CD4-positive, alpha-beta T cell treated with Interleukin-2 at 100 ng/mL for 4 hours (primary cell): ENCODE measurements around the gene DPH3.
"Not testable (repeated sequence)": the region's sequence is repeated elsewhere in the genome, so short reads cannot be mapped to it uniquely, and the experiment has no call there.

ENCODE experiments used
- DNase-seq: peaks from one replicate; pipeline ENCODE4 v3.0.0-alpha.2; 2020; ENCODE audit warnings: low spot score

The DPH3 gene

DNA sequence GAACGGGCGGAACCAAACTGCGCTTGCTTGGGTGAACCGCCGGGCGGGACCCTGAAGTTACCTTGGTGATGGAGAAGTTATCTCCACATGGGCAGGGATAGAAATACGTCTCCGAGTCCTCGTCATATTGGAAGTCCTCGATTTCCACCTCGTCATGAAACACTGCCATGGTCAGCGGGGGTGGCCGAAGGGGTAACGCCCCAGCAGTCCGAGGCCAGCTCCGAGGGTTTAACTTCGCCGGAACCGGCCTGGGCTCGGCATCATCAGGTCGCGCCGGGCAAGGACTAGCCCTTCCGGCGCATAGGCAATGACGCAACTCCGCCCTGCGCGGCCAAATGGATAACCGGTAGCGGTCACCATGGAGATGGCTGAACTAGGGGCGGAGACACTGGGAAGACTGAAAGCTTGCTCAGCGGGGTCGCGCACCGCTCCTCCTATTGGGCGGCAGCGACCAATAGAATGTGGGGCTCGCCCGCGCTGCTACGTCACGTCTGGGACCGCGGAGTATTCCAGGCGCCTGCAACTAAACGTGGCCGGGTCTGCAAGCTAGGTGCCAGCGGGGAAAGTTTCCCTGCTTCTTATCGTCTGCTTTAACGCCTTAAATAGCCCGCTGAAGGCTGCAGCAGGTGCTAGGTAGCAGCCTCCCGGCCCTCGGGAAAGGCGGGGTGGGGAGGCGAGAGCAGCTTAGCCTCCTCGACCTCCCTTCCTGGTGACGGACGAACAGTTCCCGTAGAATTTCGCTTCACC is at the start of gene DPH3, which contains the start of gene OXNAD1:
Gene DPH3, minus strand, starts transcription at position 236 of the 747 bp plus-strand sequence. Its CDS starts 67 bp downstream, at position 169.
Gene OXNAD1, plus strand, starts transcription at position 505 of the 747 bp plus-strand sequence. CDS start 5,741 bp downstream, outside the sequence.
- peak; percentile 99 for DNase-seq

DNA sequence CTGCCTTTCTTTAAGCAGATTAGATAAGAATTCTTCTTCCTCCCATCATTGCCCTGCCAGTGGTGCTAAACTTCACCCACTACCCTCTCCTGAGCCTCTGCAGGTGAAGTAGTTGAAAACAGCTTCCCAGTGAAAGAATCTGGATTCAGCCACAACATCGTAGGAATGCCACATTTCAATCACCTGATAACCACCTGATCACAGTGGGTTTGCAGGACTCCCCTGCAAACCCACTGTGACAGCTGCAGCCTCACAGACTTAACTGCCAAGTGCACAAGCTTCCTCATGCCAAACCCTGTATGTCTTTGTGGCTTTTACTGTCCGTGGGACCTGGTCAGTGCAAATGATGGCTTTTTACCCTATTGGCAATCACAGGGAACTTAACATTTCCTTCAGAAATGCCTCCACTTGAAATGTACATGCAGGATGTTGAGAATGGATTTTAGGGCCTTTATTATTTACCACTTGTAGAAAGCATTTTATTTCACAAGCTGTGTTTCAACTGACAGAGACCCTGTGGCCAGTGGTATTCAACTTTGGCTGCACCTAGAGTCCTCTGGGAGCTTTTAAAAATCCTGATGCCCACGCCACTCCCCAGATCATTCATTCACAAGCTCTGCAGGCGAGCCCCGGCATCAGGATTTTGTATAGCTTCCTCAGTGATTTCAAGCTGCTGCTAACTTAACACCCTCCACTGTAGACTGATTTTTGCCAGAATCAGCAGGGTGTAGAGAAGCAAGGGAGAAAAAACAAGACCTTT is 49.3 kb upstream of the DPH3 start:
- DNase-seq, result no peak

DNA sequence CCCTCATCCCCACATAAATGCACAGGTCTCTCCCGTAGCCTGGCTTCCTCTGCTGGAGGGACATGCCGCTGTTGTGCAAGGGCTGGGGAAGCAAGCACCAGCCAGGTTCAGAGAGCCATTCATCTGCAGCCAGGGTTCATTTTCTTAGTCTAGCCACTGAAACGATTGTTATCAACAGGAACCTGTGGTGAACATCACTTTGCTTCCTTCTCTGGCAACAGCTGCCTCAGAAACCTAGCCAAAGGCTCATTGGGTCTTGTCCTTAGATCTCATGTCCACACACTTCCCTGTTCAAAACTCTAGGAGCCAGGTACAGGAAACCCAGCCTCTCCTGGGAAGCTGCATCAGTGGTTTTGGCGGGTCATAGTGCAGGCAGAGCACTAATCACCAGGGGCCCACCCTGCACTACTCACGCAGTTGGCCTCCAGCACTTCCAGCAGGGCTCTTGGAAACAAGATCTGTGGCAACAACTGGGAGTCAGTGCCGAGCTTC is 47.3 kb upstream of the DPH3 start:
- DNase-seq, result peak; percentile 75

DNA sequence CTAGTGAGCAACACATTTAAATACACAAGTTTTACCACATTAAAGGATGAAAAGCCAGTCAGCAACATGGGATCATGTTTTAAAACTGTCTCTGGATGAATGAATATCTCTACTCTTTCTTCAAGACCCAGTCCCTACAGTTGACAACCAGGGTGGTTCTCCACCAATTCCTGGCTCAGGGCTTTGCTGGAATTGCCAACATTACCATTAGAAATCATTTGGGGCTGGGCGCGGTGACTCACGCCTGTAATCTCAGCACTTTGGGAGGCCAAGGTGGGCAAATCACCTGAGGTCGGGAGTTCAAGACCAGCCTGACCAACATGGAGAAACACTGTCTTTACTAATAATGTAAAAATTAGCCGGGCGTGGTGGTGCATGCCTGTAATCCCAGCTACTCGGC is 45.7 kb upstream of the DPH3 start:
- not testable (repeated sequence) for DNase-seq

DNA sequence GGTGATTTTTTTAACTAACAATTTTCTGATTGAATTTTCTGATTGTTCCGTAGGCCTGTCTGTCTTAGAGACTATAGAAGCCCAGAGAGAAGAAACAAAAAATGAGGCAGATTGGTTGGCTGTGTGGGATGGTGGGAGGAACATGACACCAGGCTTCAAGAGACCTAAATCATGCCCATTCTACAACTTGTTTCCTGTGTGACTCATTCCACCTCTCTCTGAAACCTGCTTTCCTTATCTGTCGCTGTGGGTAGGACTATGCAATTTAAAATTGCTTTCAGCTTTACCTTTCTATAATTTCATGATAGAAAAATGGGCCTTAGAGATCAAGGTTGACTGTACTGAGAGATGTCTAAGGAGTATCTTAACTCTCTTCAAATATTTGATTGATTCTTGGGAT is 44.8 kb upstream of the DPH3 start:
- peak; percentile 86 for DNase-seq

DNA sequence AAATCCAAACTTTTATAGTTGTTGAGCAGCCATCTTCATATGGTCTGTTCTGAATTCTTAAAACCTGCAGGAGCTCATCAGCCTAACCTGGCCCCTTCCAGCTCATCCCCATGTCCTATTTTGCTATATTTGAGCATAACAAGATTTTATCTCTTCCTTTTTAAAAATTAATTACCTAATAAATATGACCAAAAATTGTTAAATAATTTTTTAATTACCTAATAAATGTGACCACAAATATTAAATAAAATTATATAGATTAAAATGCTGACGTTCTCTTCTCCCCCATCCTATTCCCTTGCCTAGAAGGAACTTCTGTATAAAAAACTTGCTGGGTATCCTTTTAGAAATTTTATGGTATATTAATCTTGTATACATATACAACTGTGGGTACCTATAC is 44.0 kb upstream of the DPH3 start:
- DNase-seq, result no peak

DNA sequence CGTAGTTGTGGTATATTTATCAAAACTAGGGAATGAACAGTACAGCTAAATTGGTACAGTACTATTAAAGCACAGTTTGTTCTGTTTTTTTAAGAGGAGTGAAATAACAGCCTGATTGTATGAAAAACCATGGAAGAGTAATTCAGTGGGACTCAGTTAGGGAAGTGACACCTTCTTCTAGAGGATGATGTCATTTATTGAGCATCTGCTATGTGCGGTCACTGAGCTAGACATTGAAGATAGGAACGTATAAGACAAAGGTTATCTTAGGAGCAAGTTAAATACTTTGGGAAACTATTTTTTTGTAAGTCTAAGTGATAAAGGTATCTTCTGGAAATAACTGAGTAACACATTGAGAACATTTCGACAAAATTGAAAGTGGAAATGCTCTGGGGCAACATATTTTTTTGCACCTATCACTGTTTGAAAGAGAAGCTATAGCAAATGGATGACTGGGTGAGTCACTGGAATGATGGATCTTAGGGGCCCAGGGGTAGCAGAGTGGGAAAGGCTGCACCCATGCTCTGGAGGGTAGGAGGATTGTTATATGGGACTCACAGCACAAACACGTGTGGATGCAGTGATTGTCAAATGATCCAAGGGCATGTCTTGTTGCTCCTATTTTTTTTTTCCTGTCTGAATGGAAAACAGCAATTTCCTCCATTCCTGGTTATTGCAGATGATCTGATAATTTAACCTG is 43.2 kb upstream of the DPH3 start:
- no peak for DNase-seq

DNA sequence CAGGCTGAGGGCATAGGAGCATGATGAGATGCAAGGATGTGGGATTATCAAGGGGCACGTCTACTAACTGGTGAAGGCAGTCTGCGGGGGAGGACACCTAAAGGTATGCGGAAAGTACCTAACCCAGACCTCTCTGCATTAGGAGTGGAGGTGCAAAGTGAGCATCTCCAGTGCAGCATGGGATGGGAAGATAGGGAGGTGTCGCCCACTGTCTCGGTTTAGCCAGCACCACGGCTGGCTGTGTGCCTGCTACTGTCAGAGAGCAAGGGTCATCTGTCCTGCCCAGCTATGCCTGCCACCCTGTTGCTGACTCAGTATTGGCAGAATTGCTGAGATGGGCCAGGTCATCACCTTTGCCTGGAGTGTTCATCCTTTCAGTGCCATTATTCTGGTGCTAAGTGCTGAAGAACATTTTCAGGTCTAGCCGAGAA is 40.4 kb upstream of the DPH3 start:
- peak; percentile 54 for DNase-seq

DNA sequence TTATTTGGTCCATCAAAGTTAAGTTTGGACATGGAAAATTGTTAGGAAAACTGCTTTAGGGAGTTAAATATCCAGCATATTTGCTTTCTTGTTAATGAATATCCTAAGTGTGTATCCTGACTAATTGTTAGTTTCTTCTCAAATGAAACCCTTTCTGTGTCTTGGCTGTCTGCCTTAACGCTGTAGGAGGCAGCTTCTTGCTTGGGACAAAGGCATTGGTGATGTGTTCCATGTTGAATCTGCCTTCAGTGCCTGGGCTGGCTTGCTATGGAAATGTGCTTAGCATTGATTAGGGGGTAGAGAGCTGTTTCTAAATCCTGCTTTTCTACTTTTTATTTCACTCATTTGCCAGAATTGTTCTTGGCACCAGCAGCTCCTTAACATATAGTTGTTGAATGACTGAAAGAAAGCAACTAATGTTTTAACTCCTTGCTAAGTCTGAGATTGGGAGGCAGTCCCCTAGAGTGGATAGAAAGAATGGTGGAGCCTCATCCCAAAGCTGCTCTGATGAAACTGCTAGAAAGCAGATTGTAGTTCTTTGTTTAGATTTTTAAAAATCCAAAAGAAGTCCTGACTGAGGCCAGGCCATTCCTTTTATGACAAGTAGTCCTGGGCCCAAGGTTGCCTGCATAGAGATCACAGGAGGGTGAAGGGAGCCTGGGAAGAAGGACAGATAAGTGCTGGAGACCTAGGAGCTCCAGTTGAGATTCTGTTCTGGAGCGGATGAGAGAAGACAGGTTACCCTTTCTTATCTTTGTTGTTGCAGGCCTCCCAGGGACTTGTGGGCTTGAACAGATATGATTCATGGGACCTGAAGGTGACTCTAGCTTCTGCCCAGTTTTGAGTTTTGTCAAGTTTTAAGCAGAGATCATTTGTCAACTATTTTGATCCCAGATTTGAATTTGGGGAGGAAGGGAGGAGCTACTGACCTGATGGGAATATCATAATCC is 39.6 kb upstream of the DPH3 start:
- peak; percentile 51 for DNase-seq

DNA sequence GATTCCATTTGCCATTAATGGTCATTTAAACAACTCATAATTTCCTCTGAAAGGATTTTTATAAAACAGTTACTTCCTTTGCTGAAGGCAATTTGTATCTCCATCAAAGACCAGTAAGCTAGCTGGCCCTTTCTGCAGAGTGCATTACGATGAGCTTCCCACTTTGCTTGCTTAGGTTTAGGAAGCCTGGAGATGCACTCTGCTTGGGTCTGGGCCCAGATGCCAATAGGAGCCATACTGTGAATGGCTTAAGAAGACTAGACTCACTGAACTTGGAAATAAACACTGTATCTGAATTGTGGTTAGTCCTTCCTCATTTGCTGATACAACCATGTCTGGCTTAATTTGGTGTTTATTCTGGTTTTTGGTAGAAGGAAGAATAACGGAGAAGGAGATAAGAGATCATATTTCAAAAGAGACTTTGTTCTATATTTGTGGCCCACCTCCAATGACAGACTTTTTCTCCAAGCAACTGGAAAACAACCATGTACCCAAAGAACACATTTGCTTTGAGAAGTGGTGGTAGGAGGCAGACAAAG is 38.4 kb upstream of the DPH3 start:
- no peak for DNase-seq

DNA sequence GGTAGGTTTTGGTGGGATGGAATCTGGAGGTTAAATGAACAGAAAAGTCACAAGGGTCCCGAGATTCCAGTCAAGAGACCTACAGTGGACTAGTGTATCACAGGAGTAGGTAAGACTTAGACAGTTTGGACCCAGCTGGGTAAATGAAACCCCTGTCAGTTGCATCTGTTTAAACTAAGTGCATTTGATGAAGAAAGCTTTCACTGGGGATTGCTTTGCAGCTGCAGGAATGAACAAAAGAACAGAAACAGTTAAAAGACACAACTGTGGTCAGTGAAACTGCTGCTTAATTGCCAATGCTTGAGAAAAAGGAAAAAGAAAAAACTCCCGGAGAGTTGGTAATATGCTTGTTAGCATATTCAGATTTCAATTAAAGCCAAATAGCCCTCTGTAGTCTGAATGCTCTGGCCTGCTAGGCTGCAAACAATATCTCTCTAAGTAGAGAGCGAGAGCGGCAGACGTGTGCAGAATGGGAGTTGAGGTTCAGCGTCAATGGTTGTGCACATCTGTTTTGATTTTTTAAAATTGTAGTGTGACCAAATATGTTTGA is 37.4 kb upstream of the DPH3 start:
- no peak for DNase-seq

DNA sequence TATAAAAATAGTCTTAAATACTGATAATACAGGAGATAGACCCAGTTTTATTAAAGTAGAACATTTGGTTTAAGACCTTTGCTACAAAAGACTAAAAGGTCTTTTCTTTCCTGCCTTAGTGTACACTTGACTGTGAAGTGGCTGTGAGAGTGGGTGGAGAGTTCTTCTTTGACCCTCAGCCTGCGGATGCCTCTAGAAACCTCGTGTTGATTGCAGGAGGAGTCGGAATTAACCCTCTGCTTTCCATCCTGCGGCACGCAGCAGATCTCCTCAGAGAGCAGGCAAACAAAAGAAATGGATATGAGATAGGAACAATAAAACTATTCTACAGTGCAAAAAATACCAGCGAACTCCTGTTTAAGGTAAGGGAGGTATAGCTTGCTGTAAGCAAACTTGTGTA is 36.8 kb upstream of the DPH3 start:
- no peak for DNase-seq

DNA sequence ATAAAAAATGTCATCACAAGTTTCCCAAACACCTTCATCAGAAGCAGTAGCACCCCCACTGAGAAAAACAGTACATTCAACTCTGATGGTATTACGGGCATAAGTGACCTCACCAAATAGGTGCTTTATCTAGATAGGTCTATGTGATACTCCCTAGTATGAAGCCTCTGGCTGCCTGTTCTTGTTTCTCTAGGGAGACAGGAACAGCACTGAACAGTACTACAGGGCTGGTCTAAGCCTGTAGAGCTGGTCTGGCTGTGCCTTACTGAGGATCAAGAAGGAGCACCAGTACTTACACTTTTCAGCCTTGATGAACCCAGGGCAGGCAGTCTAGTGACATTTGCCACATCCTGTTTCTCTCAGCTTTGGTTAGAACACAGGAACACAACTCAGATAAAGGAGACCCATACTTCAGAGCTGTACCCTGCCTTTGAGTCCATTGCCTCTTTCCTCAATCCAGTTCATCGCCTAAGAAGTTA is 36.2 kb upstream of the DPH3 start:
- peak; percentile 77 for DNase-seq

DNA sequence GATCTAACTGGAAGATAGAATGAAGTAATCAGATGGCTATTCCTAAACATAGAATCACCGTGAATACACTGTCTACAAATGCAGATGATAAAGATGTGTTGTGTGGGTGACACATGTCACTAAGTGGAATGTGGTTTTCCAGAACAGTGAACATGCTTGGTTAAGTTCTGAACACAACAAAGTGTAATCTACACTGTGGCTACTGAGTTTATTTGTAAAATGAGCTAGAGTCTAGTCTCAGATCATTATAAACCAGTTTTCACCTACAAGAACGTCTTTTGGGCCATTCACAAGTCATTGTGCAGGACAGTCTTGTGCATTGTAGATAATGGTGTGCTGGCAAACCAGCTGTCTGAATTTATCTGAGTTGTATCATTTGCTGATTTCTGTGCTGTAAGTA is 35.6 kb upstream of the DPH3 start:
- peak; percentile 69 for DNase-seq

DNA sequence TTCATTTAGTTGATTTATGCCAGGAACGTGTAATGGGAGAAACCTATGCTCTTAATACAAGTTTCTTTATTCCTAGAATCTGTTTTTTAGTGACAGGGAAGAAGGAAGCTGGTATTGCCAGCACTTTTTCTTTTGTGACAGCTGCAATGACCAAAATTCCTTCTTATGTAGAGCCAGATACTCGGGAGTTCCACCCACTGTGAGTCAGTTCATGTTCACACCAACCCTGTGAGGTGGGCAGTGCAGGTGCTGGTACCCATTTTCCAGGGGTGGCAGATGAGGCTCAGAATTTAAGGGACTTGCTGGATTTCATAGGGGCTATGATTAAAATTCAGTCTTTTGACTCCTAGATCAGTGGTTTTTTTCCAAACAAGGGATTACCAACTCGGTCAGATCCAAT is 35.0 kb upstream of the DPH3 start:
- no peak for DNase-seq

DNA sequence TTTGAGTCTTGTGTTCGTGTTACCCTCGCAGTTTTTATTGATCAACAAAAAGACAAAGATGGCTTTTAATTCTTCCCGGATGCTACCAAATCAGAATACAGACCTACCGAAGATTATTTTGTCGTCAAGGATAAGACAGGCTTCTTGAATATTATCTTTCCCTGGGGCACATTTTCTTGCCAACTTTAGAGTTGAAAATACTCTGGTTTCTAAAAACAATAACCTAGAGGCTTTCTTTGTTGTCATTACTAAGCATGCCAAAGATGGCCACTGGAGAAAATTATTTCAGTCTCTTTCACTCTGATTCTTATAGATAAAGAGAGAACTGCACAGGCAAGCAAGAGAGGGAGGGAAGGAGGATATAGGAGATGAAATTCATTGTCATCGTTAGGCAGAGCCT is 34.1 kb upstream of the DPH3 start:
- DNase-seq, result no peak

DNA sequence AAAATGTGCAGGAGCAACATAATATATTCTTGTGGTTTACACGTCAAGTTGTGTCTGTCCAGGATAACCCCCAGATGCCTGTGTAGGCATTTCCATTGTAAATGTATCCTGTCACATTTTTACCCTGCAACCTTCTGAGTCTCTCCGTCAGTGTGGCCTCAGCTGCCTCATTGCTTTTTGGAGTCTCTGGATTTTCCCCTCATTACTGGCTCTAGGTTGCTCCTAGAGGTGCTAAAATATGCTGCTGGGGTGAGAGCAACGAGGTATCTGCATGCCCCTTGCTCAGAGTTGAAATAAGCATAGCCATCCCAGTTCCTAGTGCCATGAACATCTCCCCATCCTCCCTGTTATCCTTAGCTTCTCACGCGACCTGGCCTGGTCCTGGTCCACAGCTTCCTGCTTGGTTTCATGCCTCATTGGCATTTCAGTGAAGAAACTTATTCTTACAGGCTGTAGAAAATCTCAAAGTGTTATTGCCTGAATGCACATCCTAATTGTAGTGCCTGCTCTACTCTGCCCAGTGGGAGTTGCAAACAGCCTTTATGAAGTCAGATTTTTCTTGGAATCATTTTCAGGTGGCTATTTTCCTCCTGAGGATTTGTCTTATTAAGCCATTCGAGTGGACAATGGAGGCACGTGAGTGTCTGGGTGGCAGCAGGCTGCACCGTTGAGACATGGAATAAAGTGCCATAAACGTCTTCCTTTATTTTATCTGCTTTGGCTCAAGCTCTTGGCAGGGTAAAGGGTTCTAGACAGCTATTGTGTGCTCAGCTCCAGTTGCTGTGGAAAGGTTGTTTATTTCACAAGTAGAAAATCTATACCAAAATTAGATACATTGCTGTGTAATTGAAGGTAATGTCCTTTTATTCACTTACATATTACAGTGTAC is 33.5 kb upstream of the DPH3 start:
- DNase-seq, result no peak

DNA sequence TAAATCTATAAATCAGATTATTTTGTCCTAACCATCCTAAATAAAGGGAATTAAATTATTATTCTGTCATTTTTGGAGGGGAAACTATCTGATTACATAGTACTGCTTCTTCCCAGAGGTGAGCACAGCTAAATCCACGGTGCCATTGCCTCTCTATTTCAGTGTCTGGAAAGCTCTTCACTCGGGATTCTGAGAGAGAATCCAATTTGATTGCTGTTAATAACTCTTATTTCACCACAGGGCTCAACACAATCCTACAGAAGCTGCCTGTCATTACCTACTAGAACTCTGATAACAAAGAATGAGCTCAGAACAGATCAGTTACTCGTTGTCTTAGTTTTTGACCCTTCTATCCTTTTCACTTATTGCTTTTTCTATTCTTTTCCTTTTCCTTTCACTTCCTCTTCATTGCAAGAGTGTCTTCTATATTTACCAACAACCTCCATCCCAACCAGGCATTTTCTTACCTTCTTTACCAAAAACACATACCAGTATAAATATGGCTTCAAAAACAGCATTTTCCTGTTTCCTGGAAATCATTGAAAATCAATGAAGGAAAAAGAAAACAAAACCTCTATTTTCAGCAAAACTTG is 30.7 kb upstream of the DPH3 start:
- DNase-seq, result no peak

DNA sequence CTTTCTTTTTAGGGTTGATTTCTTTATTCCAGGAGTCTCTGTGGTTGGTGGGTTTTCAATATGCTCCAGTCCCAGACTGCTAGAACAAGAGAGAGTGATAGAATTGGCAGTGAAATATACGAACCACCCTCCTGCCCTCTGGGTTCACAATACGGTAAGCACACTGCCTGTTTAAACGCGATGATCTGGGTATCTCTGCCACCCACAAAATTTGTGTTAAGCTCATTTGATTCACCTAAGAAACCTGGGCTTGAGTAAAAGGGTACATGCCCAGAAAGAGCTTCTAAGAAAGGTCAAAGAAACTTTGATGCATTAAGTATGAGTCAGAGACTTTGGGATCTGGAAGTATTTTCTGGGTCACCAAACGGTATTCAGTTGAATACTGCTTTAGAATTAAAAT is 30.1 kb upstream of the DPH3 start:
- peak; percentile 71 for DNase-seq
